GM12874 (cell line): Measurements from ENCODE around the gene PTCH2.

Source experiments
- TF ChIP-seq, protein P1 (sequence below): IDR thresholded peaks from 2 replicates; pipeline ENCODE4 v1.5.1; 2011; ENCODE audit warnings: low read depth, mild to moderate bottlenecking, control low read depth, low read length, moderate library complexity; ENCODE audit not compliant: insufficient read depth

PTCH2 gene, protein sequence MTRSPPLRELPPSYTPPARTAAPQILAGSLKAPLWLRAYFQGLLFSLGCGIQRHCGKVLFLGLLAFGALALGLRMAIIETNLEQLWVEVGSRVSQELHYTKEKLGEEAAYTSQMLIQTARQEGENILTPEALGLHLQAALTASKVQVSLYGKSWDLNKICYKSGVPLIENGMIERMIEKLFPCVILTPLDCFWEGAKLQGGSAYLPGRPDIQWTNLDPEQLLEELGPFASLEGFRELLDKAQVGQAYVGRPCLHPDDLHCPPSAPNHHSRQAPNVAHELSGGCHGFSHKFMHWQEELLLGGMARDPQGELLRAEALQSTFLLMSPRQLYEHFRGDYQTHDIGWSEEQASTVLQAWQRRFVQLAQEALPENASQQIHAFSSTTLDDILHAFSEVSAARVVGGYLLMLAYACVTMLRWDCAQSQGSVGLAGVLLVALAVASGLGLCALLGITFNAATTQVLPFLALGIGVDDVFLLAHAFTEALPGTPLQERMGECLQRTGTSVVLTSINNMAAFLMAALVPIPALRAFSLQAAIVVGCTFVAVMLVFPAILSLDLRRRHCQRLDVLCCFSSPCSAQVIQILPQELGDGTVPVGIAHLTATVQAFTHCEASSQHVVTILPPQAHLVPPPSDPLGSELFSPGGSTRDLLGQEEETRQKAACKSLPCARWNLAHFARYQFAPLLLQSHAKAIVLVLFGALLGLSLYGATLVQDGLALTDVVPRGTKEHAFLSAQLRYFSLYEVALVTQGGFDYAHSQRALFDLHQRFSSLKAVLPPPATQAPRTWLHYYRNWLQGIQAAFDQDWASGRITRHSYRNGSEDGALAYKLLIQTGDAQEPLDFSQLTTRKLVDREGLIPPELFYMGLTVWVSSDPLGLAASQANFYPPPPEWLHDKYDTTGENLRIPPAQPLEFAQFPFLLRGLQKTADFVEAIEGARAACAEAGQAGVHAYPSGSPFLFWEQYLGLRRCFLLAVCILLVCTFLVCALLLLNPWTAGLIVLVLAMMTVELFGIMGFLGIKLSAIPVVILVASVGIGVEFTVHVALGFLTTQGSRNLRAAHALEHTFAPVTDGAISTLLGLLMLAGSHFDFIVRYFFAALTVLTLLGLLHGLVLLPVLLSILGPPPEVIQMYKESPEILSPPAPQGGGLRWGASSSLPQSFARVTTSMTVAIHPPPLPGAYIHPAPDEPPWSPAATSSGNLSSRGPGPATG

DNA sequence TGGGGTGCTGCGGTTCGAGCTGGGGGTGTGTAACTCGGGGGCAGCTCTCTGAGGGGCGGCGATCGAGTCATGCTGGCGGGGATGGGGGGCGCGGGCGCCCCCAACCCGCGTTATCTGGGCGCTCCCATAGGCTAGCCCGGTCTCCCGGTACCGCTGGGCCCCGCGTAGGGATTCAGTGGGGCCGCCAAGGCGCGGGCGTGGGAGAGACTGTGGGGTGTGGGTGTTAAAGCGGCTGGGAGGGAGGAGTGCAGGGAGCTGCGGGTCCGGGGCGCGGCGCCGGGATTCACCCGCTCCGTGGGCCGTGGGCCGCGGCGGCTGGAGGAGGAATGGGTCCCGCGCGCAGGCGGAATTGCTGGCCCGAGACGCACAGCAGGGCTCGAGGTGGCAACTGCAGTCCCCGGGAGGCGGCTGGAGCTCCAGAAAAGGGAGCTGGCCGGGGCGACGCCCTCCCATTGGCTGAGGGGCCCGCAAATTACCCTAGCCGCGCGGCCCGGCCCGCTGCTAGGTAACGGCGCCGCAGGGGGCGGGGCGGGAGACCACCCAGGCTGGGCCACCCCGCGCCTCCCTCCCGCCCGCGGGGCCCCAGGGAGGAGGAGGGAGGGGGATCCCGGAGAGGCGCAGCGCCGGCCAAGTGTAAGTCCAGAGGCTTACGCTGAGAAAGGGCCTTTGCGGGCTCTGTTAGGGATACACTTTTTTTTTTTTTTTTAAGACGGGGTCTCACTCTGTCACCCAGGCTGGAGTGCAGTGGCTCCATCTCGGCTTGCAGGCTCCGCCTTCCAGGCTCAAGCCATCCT lies at the start of gene PTCH2:
Gene PTCH2 (minus strand): TSS at position 392 of the 794 bp plus-strand sequence. CDS start 321 bp downstream, at position 71.
- TF ChIP-seq, protein P1, sequence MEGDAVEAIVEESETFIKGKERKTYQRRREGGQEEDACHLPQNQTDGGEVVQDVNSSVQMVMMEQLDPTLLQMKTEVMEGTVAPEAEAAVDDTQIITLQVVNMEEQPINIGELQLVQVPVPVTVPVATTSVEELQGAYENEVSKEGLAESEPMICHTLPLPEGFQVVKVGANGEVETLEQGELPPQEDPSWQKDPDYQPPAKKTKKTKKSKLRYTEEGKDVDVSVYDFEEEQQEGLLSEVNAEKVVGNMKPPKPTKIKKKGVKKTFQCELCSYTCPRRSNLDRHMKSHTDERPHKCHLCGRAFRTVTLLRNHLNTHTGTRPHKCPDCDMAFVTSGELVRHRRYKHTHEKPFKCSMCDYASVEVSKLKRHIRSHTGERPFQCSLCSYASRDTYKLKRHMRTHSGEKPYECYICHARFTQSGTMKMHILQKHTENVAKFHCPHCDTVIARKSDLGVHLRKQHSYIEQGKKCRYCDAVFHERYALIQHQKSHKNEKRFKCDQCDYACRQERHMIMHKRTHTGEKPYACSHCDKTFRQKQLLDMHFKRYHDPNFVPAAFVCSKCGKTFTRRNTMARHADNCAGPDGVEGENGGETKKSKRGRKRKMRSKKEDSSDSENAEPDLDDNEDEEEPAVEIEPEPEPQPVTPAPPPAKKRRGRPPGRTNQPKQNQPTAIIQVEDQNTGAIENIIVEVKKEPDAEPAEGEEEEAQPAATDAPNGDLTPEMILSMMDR, result no peak

DNA sequence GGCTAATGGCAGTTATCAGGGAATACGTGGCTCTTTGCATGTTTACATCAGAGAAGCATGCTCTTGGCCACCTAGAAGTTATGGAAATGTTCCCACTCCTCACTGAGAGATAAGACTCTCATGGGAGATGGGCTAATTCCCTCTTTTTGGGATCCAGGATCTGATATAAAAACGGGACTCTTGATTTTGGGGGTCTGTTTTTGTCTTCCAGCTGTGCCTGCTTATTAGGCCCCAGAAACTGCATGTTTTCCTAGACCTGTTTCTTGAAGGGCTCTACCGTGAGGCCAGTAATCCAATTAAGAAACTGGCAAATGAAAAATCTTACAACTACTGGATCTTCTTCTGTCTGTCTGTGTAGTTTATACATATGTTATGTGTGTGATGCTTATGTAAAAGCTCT lies 47.0 kb upstream of the PTCH2 start:
- TF ChIP-seq, protein P1, result no peak

DNA sequence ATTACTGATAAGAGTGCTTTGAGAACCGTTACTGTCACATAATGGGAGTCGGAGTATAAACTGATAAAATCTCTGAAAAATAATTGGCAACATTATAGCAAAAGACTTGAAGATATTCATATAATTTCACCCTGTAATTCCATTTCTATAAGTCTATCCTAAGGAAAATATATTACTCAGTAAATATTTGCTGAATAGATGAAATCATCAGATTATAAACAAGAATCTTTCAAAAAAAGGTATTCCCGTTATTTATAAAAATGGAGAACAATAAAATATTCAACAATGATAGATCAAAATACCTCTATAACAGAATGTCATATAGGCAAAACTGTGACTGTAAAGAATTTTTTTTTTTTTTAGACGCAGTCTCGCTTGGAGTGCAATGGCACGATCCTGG lies 42.4 kb upstream of the PTCH2 start:
- TF ChIP-seq, protein P1, result no peak

DNA sequence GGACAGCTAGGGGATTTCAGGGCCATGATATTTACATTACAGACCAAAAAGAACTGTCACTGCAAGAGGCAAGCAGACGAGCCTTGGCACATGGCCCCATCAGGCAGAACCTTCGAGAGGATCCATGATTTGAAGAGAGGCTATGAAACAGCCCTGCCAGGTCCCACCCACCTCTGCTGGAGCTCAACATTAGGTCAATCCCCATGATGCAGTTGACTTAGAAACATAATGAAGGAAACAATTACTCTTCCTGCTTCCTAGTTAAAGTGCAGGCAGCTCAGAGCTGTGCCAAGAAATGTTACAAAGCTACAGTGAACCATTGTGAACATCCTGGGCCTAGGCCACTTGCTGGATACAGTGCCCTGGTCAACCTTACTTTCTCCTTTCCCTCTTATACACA lies 41.7 kb upstream of the PTCH2 start:
- TF ChIP-seq, protein P1, result no peak

DNA sequence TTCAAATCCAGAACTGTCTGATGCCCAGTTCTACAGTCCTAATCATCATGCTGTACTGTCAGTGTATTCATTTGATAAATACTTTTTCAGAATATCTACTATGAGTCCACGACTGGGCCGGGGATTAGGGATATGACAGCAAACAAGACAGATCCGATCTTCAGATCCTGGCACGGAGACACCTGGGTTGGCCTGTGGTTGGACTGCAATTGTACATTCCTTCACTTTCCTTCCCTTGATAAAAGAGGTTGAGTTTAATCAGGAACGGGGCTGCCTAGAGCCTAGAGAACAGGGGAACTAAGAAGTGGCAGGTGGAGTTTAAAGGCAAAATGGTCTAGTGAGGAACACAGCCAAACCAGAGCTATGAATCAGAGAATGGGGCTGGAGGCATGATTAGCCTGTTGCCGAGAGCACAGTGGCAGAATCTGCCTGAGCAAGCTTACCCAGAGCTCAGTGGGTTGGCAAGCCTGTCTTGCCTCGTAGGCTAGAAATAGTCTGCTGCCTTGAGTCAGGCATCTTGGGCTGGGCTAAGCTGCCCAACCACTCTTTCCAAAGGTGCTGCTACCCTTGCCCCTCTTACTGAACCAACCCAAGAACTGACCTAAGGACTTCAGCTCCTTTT lies 38.1 kb upstream of the PTCH2 start:
- TF ChIP-seq, protein P1, result no peak

DNA sequence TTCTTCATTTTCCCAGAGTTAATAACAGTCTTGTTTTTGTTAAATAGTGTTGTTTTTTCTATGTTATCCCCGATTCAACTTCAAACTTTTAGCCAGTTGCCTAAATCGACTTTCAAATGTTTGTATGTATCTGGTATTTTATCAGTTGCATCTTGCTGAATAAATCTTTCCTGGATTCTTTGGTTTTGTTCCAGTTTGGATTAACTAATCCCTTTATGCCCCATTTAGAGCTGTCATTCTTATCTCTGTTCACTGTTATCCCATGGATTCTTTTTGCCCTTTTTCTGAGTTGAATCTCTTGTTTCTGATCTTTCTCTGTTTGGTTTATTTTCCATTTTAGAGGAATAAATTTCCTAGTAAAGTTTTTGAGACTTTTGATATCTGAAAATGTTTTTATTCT lies 31.1 kb upstream of the PTCH2 start:
- TF ChIP-seq, protein P1, result no peak
